A549 (cell line): Measurements from ENCODE around the gene JAM3.

Experiments
- EP300 ChIP-seq, 2 experiments: fragments of >200 bp; sonication (Bioruptor Twin); formaldehyde crosslinking; IDR thresholded peaks; 2 replicates in 1 of 2; 3 replicates in 1 of 2; pipeline ENCODE4 v1.6.1; 2016 to 2017
- RFX5 ChIP-seq: fragments of 450-650 bp; IDR thresholded peaks from 2 replicates; pipeline ENCODE4 v1.7.1; 2014; ENCODE audit warnings: antibody characterized with exemption, mild to moderate bottlenecking, moderate library complexity

GRCh38 chr11:134062265-134063123, 6.4 kb upstream of the JAM3 start:
- no peak for TF ChIP-seq EP300 (IDR thresholded peaks at IDR 0.05)
- no peak for TF ChIP-seq RFX5
